MM.1S (cell line): Measurements from ENCODE around the gene TUBGCP6.
"Not testable (repeated sequence)": the region's sequence is repeated elsewhere in the genome, so short reads cannot be mapped to it uniquely, and the experiment has no call there.

Source experiments
- DNase-seq: peaks from one replicate; pipeline ENCODE4 v3.0.0-alpha.2; 2015
- H2AFZ ChIP-seq: fragments of 300-600 bp; sonication (generic); 2 replicates; pipeline ENCODE4 v1.6.0; 2016; ENCODE audit warnings: antibody characterized with exemption, low read length
- H3F3A ChIP-seq: fragments of 300-600 bp; sonication (generic); 2 replicates; pipeline ENCODE4 v1.6.1; 2016; ENCODE audit warnings: mild to moderate bottlenecking, antibody characterized with exemption, low read length, moderate library complexity, mixed read lengths; ENCODE audit not compliant: insufficient read depth
- H3K27ac ChIP-seq: fragments of 300-600 bp; sonication (generic); 2 replicates; pipeline ENCODE4 v1.5.1; 2016; ENCODE audit warnings: mild to moderate bottlenecking, low read length
- H3K27me3 ChIP-seq: fragments of 300-600 bp; sonication (generic); replicated peaks from 2 replicates; pipeline ENCODE4 v1.6.0; 2016; ENCODE audit warnings: low read length; ENCODE audit not compliant: insufficient read depth
- H3K36me3 ChIP-seq: fragments of 300-600 bp; sonication (generic); replicated peaks from 2 replicates; pipeline ENCODE4 v1.6.1; 2016; ENCODE audit warnings: mild to moderate bottlenecking, low read length, mixed read lengths; ENCODE audit not compliant: insufficient read depth
- H3K4me1 ChIP-seq: fragments of 300-600 bp; sonication (generic); 2 replicates; pipeline ENCODE4 v1.6.1; 2016; ENCODE audit warnings: low read length, mixed read lengths
- H3K4me2 ChIP-seq: fragments of 300-600 bp; sonication (generic); 2 replicates; pipeline ENCODE4 v1.6.0; 2016; ENCODE audit warnings: low read depth, low read length
- H3K4me3 ChIP-seq: fragments of 300-600 bp; sonication (generic); 2 replicates; pipeline ENCODE4 v1.5.1; 2016; ENCODE audit warnings: low read length, mixed read lengths
- H3K79me2 ChIP-seq: fragments of 300-600 bp; sonication (generic); 2 replicates; pipeline ENCODE4 v1.6.1; 2016; ENCODE audit warnings: mixed run types, low read length, mixed read lengths
- H3K9ac ChIP-seq: fragments of 300-600 bp; sonication (generic); 2 replicates; pipeline ENCODE4 v1.6.1; 2016; ENCODE audit warnings: low read length, mixed read lengths
- H3K9me2 ChIP-seq: fragments of 300-600 bp; sonication (generic); replicated peaks from 2 replicates; pipeline ENCODE4 v1.6.1; 2016; ENCODE audit warnings: mild to moderate bottlenecking, low read length, mixed read lengths; ENCODE audit not compliant: insufficient read depth
- H3K9me3 ChIP-seq: fragments of 300-600 bp; sonication (generic); replicated peaks from 2 replicates; pipeline ENCODE4 v1.6.1; 2016; ENCODE audit warnings: mild to moderate bottlenecking, low read length, mixed read lengths; ENCODE audit not compliant: insufficient read depth
- H4K20me1 ChIP-seq: fragments of 300-600 bp; sonication (generic); 2 replicates; pipeline ENCODE4 v1.6.1; 2016; ENCODE audit warnings: mild to moderate bottlenecking, low read length, moderate library complexity, mixed read lengths; ENCODE audit not compliant: insufficient read depth
- CTCF ChIP-seq: fragments of 300-600 bp; sonication (generic); IDR thresholded peaks from 2 replicates; pipeline ENCODE4 v1.5.1; 2016; ENCODE audit warnings: antibody characterized with exemption, low read length, mixed read lengths
- EZH2 ChIP-seq: fragments of 300-600 bp; sonication (generic); optimal IDR thresholded peaks from 2 replicates; pipeline ENCODE3; 2017; ENCODE audit warnings: low read depth, mild to moderate bottlenecking, antibody characterized with exemption, low read length, mixed read lengths
- EZH2phosphoT487 ChIP-seq: fragments of 300-600 bp; sonication (generic); IDR thresholded peaks from 2 replicates; pipeline ENCODE4 v1.6.1; 2018; ENCODE audit warnings: antibody characterized with exemption, low read length

Gene TUBGCP6

GRCh38 chr22:50205781-50206569 is 38.8 kb downstream of the TUBGCP6 start:
- Histone ChIP-seq H3K4me3 (no peak overlapping the region), H3K79me2 (peaks cover 17% of the 10 kb centered on the region), H2AFZ (no peak overlapping the region), H3K27me3 (no peaks in the 10 kb centered on the region), H3K9ac (no peak overlapping the region), H3F3A (no peaks in the 10 kb centered on the region), H3K27ac (no peak overlapping the region), H3K4me2 (no peak overlapping the region), H3K9me2 (no peaks in the 10 kb centered on the region), H3K4me1 (peaks cover 7% of the 10 kb centered on the region; the same call in 1 of the 2 replicates), H4K20me1 (no peaks in the 10 kb centered on the region), H3K36me3 (no peaks in the 10 kb centered on the region), H3K9me3 (no peaks in the 10 kb centered on the region)
- no peak for TF ChIP-seq CTCF
- no peak for TF ChIP-seq EZH2phosphoT487
- no peak for TF ChIP-seq EZH2
- DNase-seq = no peak

GRCh38 chr22:50204998-50205397 is 39.8 kb downstream of the TUBGCP6 start:
- not testable (repeated sequence) for H2AFZ ChIP-seq, H4K20me1 ChIP-seq, H3K36me3 ChIP-seq, H3F3A ChIP-seq, DNase-seq, H3K9me2 ChIP-seq, H3K9ac ChIP-seq, H3K27ac ChIP-seq, H3K4me1 ChIP-seq, H3K4me2 ChIP-seq, H3K9me3 ChIP-seq, H3K27me3 ChIP-seq, H3K4me3 ChIP-seq
- H3K79me2 ChIP-seq = peaks cover 17% of the 10 kb centered on the region

GRCh38 chr22:50204571-50204970 is 40.3 kb downstream of the TUBGCP6 start:
- Histone ChIP-seq H3K27me3 (no peaks in the 10 kb centered on the region), H3K79me2 (peaks cover 17% of the 10 kb centered on the region), H3K9me3 (no peaks in the 10 kb centered on the region), H3K36me3 (no peaks in the 10 kb centered on the region), H3K9ac (no peak overlapping the region), H3K4me1 (peaks cover 7% of the 10 kb centered on the region; the same call in 1 of the 2 replicates), H4K20me1 (no peaks in the 10 kb centered on the region), H3F3A (no peaks in the 10 kb centered on the region), H2AFZ (no peak overlapping the region), H3K4me3 (no peak overlapping the region), H3K27ac (no peak overlapping the region), H3K9me2 (no peaks in the 10 kb centered on the region), H3K4me2 (no peak overlapping the region)
- TF ChIP-seq EZH2phosphoT487 (no peak), CTCF (no peak), EZH2 (no peak)
- DNase-seq = no peak

- H3K9ac ChIP-seq = no peak overlapping the region
- peaks cover 7% of the 10 kb centered on the region; the same call in 1 of the 2 replicates for H3K4me1 ChIP-seq
- no peak for TF ChIP-seq EZH2
- TF ChIP-seq CTCF = no peak
- TF ChIP-seq EZH2phosphoT487 = no peak
- no peak overlapping the region for H2AFZ ChIP-seq
- no peak for DNase-seq
- no peaks in the 10 kb centered on the region for H3K9me2 ChIP-seq
- no peaks in the 10 kb centered on the region for H3K9me3 ChIP-seq
- H3K79me2 ChIP-seq = peaks cover 17% of the 10 kb centered on the region
- H3K4me2 ChIP-seq = no peak overlapping the region
- H3K27ac ChIP-seq = no peak overlapping the region
- no peak overlapping the region for H3K4me3 ChIP-seq
- no peaks in the 10 kb centered on the region for H3K36me3 ChIP-seq
- no peaks in the 10 kb centered on the region for H4K20me1 ChIP-seq
- no peaks in the 10 kb centered on the region for H3K27me3 ChIP-seq
- 0 out of 2 replicates have a peak, but pooled peaks cover 6% of the 10 kb centered on the region for H3F3A ChIP-seq
These were observed 41.5 kb downstream of the TUBGCP6 start for GRCh38 chr22:50203288-50203687.
